GM21786 (cell line): ENCODE data around the gene MYBBP1A.

Source experiments
- ATAC-seq: cut with Tn5 transposase; IDR thresholded peaks from one replicate; pipeline ENCODE4 v1.9.1; 2021; ENCODE audit not compliant: unreplicated experiment

Gene MYBBP1A

DNA sequence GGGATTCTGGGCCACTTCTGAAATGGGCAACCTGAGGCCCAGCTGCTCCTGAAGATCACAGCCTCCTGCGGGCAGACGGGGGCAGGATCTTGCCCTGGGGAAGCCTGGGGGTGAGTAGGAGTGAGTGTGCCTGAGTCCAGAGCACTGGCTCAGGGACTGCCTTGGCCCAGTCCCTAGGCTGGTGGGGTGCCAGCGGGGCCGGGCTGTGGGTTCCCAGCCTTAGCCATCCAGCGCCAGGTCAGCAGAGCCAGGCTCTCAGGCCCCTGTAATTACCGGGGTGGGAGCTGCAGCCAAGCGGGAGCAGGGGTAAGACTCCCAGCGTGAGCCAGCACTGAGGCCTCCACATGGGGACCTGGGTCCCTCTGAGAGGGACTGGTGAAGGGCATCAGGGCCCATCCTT is 48.3 kb downstream of the MYBBP1A start:
- no peak for ATAC-seq

DNA sequence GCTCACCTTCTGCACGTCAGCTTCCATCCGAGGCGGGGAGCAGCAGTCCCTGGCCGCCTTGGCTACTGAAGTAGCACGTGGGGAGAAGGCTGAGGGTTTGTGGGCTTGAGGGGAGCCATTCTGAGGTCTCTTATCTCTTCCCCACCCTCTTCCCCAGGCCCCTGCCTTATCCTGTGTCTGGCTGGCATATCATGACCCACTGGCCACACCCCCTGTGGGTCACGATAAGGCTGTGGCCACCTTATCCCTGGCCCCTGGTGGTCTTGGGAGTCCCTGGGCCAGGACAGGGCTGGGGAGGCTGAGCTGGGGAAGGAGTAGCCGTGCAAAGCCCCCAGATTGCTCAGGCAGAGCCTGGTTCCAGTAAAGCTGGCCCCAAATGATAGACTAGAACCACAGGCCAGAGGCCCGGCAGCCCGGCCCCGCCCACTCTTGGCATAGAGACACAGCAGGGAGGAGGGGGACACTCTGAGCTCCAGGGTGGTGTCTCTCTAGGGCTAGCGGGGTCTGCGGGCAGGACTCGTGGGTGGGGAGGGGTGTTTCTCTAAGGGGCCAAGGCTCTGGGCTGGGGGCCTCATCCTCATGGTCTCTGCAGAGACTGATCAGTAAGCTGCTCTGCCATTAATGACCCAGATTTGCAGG is 48.9 kb downstream of the MYBBP1A start:
- no peak for ATAC-seq

DNA sequence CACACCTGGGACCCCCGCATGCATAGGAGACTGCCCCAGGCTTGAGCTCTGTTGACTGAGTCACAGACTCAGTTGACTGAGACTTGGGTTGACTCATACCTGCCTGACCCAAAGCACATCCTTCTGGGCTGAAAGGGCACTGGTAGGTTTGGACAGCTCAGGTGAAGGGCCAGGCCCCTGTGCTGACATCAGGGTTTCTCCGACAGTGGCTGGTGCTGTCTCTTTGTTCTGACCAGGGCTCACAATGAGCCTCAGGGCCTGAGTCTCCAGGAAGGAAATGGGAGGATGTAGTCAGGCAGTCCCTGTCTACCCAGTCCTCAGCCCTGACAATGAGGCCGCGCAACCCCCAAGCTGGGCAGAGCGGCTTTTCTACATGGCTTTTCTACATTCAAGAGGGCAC is 50.0 kb downstream of the MYBBP1A start:
- ATAC-seq: no peak

- ATAC-seq: no peak
Observed at GRCh38 chr17:4504188-4504587, 51.0 kb downstream of the MYBBP1A start.

- no peak for ATAC-seq
Observed at GRCh38 chr17:4503283-4504025, 51.7 kb downstream of the MYBBP1A start.

DNA sequence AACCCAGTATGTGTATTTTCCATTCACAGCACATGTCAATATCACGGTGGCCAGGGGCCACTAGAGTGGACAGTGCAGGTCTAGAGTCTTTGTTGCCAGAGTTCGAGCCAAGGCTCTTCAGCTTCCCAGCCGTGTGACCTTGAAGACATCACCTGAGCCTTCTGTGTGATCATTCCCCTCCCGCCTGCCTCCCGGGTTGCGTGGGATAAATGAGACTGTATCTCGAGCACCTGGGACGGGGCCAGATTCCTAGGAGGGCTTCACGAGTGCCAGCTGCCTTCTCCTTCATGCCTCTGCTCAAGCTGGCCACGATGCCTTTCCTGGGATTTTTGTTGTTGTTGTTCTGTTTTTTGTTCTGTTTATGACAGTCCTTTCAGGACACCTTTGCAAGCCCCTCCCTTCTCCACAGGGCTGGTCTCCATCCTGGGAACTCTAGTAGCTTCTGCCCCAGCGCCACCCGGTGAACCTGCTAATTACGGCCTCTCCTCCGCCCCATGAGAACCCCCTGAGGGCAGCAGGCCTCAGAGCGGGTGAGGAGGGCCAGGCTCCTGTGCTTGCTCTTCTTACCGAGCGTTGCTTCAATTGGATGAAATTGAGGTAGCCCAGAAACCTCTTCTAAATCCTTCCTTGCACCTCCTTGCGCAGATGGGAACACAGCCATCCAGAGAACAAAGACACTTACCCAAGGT is 52.6 kb downstream of the MYBBP1A start:
- no peak for ATAC-seq

DNA sequence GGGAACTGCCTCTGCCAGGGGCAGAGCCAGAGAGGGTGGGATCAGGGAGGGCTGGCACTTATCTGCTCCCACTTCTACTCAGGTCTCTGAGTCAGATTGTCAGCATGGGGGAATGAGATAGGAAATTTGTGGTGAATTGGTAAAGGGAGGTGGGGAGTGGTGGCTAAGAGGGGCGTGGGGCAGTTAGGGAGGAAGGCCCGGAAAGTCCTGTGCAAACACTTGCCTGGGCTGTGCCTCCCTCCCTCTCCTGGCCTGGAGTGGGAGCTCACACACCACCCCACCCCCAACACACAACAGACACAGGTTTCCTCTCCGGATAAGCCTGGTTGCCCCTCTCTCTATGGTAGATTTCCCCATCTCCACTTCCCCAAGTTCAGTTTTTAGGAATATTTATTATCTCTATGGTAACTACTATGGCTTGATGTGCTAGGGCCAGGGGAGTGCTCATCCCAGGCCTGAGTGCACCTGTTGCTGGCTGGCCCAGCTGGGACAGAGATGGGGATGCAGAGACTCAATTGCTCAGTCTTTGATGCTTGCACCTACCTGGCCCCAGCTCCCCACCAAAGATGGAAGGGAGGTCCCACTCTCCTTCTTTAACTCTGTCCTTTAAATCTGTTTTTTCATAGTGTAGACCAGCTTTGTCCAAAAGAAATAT is 53.8 kb downstream of the MYBBP1A start:
- ATAC-seq: no peak

DNA sequence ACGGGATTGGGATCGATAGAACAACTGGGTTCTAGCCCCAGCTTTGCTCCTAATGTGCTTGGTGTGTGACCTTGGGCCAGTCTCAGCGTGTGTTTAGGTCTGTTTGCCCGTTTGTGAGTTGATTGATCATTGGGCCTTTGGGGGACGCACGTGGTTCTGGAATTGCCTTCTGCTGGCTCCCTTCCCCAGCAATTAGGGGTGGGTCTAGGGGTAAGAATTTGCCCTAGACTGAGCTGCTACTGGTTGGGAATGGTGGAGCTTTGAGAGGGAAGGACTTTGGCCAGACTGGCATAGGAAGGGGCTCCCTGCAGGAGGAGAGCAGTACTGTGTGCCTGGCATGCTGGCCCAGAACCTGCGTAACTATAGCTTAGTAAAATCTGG is 55.0 kb downstream of the MYBBP1A start:
- no peak for ATAC-seq

GRCh38 chr17:4499431-4500190 is 55.6 kb downstream of the MYBBP1A start:
- ATAC-seq: no peak

- ATAC-seq: no peak
Observed at GRCh38 chr17:4498461-4499397, 56.5 kb downstream of the MYBBP1A start, which contains the start of gene SPNS2. SPNS2 (plus strand) TSS chr17:4498881; CDS start chr17:4499048, 167 bp downstream.

GRCh38 chr17:4497101-4497824 is 57.9 kb downstream of the MYBBP1A start:
- ATAC-seq: no peak

DNA sequence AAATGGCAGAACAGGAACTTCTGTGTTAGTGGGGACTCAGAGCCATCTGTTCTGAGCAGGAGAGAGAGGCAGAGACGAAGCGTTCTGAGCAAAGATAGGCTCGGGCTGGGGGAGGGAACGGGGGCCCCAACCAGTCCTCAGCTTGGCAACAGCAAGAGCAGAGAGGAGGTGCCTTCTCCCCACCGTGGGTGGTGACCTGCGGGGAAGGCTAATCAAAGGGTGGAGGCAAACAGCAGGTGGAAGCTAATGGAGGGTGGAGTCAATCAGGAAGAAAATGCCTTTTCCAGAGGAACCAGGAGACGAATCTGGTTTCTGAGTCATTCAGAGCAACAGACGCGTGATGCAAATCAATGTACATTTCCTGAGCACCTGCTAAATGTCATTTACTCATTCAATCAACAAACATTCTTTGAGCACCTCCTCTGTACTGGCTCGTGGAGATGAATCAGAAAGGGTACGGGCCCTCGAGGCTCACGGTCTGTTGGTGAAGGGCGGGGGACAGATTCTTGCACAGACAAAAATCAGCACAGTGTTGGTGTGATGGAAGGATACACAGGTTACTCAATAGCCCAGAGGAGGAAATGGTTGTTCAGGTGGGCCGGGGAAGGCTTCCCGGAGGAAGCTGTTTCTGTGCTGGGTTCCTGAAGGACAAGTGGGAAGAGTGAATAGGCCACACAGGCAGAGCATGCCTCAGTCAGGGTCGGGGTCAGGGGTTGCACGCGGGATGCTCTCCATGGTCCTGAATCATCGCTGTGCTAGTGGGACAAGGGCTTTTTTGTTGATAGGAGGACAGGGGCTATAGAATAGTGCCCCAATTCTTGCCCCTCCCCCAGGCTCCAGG is 62.2 kb downstream of the MYBBP1A start:
- no peak for ATAC-seq

DNA sequence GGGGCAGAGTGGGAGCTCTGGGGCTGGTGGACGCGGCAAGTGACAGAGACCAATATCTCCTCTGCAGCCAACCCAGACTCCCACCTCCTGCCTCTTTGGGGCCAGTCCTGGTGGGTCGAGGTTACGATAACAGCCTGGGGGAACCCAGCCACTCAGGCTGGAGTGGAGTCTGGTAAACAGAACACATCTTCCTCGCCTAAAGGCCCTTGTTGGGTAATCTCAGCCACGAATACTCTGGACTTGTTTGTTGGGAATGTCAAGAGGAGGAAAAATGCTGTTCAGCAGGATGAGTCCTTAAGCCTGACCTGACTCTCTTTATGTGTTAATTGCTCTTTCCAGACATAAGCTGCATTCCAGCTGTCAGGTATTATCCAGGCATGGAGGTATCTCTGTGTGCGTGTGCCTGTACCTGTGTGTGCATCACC is 64.5 kb downstream of the MYBBP1A start:
- no peak for ATAC-seq

DNA sequence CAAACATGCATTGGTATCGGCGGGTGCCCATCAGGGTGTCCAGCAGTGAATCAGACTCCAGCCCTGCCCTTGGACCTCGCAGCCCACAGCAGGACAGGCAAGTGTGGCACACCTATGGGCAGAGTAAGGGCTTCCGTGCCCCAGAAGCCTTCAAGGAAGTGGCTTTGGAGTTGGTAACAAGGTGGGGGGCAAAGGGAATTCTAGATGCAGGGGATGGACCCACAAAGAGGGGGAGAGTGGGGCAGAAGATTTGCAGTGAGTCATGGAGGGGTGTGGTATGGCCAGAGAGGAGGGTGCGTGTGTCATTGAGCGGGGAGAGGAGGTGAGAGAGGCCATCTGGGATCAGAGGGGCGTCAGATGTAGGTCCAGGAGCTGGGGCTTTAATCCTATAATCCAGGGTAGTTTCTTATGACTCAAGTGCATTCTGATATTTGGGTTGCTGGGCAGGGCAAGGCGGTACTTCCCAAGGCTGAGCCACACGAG is 65.0 kb downstream of the MYBBP1A start:
- no peak for ATAC-seq

GRCh38 chr17:4488989-4489595 is 66.1 kb downstream of the MYBBP1A start:
- ATAC-seq: no peak
